Hepatocyte (in vitro differentiated cells): Measurements from ENCODE around the gene DNAH11.
"Not testable (repeated sequence)": the region's sequence is repeated elsewhere in the genome, so short reads cannot be mapped to it uniquely, and the experiment has no call there.

Experiments used
- CTCF ChIP-seq: fragments of 200-600 bp; sonication (generic); IDR thresholded peaks from 2 replicates; pipeline ENCODE4 v1.5.1; 2016; ENCODE audit warnings: antibody characterized with exemption, mild to moderate bottlenecking; ENCODE audit not compliant: poor library complexity
- EZH2 ChIP-seq: fragments of 200-600 bp; sonication (generic); IDR thresholded peaks from 2 replicates; pipeline ENCODE4 v1.6.1; 2016; ENCODE audit warnings: antibody characterized with exemption, mild to moderate bottlenecking, borderline replicate concordance
- EZH2phosphoT487 ChIP-seq: fragments of 200-600 bp; sonication (generic); IDR thresholded peaks from one replicate; pipeline ENCODE4 v1.6.1; 2018; ENCODE audit warnings: antibody characterized with exemption, mild to moderate bottlenecking, low read depth, moderate library complexity; ENCODE audit not compliant: unreplicated experiment, severe bottlenecking

DNA sequence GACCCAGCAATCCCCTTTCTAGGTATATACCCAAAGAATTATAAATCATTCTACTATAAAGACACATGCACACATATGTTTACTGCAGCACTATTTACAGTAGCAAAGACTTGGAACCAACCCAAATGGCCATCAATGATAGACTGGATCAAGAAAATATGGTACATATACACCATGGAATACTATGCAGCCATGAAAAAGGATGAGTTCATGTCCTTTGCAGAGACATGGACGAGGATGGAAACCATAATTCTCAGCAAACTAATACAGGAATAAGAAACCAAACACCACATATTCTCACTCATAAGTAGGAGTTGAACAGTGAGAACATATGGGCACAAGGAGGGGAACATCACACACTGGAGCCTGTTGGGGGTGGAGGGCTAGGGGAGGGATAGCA, 157.7 kb downstream of the DNAH11 start:
- TF ChIP-seq CTCF, EZH2, EZH2phosphoT487: not testable (repeated sequence)
